Measurements from ENCODE around the gene SUSD3.
"Not testable (repeated sequence)": the region's sequence is repeated elsewhere in the genome, so short reads cannot be mapped to it uniquely, and the experiment has no call there.

The SUSD3 gene

DNA sequence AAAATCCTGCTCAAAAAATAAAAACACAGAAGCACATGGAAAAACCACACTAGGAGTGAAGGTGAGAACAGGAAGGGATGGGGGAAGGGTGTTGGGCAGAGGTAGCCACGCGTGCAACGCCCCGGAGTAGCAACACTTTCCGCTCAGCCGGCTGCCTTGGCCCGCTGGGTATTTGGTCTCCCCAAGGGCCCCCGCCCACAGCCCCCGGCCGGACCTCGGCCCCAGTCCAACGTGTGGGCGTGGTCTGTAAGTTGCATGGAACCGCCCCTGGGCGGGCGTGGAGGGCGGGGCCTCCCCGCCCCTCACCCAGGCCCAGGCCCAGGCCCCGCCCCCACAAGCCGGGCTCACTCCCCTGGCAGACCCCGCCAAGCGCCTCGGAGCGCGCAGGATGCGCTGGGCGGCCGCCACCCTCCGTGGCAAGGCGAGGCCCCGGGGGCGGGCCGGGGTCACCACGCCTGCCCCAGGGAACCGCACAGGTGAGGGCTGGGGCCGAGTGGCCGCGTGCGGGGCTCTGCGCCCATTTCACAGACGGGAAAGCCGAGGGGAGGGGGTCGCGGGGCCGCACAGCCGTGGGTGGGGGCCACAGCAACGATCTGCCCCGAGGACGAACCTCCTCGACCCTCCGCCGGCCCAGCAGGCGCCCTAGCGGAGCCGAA lies at the start of gene SUSD3:
Gene SUSD3 (plus strand): TSS at position 347 of the 656 bp plus-strand sequence. CDS start 42 bp downstream, at position 389.
- no peak for FAIRE-seq

GRCh38 chr9:93009337-93010015 lies 49.0 kb upstream of the SUSD3 start:
- FAIRE-seq = no peak

GRCh38 chr9:93010056-93010455 lies 48.4 kb upstream of the SUSD3 start:
- no peak for FAIRE-seq

GRCh38 chr9:93010704-93011103 lies 47.8 kb upstream of the SUSD3 start:
- FAIRE-seq = no peak

- FAIRE-seq = no peak
Measured at GRCh38 chr9:93011114-93011513, 47.4 kb upstream of the SUSD3 start.

- FAIRE-seq = no peak
Measured at GRCh38 chr9:93012963-93013855, 45.3 kb upstream of the SUSD3 start.

DNA sequence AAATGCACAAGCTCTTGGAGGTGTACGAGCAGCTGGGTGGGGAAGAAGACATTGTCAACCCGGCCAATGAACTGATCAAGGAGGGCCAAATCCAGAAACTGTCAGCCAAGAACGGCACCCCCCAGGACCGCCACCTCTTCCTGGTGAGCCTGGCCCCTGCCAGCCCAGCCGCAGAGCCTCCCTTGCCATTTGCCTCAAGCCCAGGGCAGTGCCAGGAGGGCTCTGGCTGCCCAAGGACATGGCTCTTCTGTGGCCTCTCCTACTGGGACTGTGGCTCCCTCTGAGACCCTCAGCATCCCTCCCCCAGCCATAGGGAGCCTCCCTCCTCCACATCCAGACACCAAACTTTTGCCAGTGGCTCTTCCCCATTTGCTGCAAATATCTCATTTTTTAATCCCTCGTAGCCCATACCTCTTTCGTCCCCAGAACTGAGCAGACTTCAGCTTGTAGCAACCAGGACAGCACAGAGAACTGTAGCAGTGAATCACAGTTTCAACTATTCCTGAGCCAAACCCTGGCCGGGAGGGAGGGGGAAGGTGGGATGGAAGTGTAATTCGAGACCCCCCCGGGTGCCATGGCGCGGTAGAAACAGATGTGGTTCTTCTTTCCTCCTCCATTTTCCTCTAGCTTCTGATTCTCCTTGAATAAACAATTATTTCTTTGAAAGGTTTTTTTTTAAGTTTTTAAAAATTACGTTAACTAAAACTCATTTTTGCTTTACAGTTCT lies 44.5 kb upstream of the SUSD3 start:
- FAIRE-seq = no peak

DNA sequence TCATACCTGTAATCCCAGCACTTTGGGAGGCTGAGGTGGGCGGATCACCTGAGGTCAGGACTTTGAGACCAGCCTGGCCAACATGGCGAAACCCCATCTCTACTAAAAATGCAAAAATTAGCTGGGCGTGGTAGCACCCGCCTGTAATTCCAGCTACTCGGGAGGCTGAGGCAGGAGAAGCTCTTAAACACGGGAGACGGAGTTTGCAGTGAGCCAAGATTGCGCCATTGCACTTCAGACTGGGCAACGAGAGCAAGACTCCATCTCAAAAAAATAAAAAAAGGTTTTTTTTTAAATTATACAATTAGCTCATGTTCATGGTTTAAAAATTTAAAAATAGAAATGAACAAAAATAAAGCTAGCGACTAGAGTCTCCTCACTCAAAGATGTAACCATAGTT lies 43.3 kb upstream of the SUSD3 start:
- FAIRE-seq = not testable (repeated sequence)

DNA sequence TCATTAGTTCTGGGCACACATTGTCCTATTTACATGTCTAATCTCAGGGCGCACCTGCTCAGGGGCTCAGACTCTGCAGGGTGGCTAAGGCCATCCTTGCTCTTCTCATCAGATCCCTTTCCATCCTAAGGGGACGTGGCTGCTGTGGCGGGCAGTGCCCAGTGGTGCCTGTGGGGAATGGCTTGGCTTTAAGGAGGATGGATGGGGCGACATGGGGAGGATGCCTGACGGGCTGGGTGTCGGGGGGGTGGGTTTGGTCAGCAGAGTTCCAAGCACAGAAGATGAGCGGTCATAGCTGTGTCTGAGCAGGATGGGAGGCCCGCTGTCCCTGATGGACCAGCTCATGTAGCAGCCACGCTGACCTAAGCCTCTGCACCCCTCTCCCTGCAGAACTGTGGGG lies 40.9 kb upstream of the SUSD3 start:
- FAIRE-seq = no peak

GRCh38 chr9:93020151-93020550 lies 38.4 kb upstream of the SUSD3 start:
- FAIRE-seq = no peak

DNA sequence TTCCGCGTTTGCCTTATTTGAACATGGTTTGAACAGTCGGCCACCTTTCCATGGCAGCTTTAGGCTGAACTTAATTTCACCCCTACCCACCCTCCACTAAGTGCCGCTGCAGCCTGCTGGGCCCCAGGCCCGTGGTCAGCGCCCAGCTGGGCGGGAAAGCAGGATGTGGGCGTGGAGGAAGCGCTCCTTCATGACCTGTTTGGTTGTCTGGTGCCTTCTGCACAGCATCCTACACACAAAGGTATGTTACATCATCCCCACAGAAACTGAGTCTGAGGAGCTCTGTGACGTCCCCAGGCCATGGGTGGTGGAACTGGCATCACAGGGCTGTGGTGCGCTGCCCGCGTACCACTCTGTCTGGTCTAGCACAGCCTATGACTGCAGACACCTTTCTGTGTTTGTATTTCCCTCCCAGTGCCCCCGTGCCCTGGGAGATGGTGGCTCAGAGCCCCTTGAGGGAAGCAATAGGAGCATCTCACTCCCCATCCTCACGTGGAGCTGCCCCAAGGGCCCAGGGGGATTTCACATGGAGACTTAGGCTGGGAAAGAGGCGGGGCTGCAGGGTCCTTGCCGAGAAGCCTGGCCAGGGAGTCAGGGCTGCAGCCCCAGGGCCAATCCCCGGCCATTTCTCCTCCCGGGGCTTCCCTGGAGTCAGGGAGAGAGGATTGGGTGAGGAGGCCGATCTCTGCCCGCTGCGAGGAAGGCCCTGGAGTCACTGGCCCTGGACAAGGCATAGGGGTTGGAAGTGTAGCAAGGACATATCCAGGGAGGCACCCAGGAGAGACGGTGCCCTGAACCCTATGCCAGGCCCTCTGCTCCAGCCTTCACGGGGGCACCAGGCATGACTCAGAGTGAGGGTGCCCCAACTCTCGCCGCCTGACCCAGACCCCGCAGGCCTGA lies 37.5 kb upstream of the SUSD3 start:
- no peak for FAIRE-seq

DNA sequence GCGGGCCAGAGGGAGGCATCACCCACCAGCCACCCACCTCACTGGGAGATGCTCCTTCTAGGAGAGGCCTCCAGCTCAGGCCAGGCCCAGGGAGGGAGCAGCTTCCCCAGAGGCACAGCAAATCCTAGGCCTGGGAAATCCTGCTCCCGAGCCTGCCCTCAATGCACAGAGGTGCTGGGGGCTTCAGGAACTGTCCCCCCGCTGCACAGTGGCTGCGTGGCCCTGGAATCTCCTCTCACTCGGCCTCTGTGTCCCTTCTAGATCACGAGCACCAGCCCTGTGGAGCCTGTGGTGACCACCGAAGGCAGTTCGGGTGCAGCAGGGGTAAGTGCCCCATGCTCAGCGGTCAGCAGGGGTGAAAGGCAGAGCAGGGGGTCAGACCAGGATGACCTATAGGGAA lies 36.4 kb upstream of the SUSD3 start:
- FAIRE-seq = no peak

DNA sequence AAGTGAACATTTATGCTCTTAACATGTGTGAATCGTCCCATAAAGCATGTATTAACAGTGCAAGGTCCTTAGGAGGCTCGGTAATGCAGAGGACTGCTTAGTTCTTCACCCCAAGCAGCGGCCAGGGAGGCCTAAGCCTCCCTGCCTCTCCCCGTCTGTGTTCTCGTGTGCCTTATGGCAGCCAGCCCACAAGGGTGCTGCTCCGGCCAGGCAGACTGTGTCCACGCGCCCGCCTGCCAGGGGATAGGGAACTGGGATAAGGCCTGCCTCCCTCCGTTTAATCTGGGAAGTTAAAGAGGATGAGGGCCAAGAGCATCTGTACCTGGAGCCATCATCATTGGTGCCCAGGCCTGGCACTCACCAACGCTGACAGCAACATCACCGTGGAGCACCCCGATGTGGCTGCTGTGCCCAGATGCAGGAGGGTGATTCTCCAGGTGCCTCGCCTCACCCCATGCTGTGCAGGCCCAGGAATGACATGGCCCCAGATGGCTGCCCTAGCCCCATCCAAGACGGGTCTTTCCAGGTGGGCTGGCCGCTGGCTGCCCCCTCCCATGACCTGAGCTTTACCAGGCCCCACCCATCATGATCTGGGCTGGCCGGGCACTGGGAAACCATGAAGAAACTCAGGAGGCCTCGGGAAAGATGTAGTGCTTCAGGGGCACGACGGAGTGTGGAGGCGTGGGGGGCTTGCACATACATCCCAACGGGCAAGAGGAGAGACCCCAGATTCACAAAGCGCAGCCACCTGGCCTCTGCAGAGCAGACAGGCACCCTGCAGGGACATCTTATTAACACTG lies 35.6 kb upstream of the SUSD3 start:
- no peak for FAIRE-seq

DNA sequence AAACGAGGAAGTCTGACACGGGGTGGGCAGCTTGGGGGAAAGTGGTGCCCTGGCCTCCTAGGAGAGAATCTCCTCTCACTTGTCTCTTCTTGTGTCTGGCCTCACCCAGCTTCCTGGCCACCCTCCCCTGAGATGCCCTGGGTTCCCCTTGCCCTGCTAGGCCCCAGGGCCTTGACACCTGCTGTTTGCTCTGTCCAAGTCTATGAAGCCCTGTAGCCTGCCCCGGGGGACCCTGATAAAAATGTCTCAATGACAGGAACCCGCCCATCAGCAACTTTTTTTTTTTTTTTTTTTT lies 35.0 kb upstream of the SUSD3 start:
- FAIRE-seq = no peak

- no peak for FAIRE-seq
Measured at GRCh38 chr9:93024646-93024910, 33.9 kb upstream of the SUSD3 start.

GRCh38 chr9:93024986-93025630 lies 33.4 kb upstream of the SUSD3 start:
- no peak for FAIRE-seq

- no peak for FAIRE-seq
Measured at GRCh38 chr9:93025736-93026135, 32.8 kb upstream of the SUSD3 start.

DNA sequence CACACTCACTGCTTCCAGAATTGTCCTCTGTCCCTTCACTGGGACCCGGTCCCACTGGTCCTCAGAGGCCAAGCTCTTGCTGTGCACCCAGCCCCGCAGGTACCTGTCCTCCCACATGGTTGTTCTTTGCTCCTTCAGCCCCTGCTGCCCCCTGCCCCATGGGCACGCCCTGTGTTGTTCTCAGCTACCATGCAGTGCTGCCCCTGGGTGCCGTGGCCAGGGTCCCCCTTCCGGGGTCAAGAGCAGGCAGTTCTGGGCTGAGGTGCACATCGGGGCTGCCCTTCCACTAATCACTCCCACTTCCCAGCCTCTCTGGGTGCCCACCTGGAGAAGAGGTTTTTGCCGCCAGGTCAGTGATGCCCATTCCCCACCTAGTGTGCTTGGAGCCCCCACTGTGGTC lies 31.9 kb upstream of the SUSD3 start:
- FAIRE-seq = no peak

DNA sequence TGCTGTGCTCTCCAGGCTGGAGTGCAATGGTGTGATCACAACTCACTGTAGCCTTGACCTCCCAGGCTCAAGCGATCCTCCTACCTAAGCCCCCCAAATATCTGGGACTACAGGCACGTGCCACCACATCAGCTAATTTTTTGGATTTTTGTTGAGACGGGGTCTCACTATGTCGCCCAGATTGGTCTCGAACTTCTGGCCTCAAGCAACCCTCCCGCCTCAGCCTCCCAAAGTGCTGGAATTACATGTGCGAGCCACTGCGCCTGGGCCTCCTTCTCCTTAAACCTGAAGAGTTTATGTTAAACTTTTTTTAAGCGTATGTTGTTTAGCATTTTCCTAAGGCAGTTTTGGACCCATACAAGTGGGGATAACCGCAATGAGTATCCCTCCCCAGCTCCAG lies 30.8 kb upstream of the SUSD3 start:
- no peak for FAIRE-seq

- no peak for FAIRE-seq
Measured at GRCh38 chr9:93028448-93029006, 30.0 kb upstream of the SUSD3 start.

Data from G401.6 (cell line).